Activated CD4-positive, alpha-beta T cell treated with anti-CD3 and anti-CD28 coated beads, Interleukin-2, amount 50 U/mL, for 24 hours (primary cell): ENCODE data around the gene TTYH3.

ENCODE experiments used
- DNase-seq, 2 donors: peaks; one replicate each; pipeline ENCODE4 v3.0.0-alpha.2; 2020; ENCODE audit warnings: low read depth in 1 of 2, low spot score in 1 of 2

TTYH3 gene

GRCh38 chr7:2701832-2702593 lies 70.2 kb downstream of the TTYH3 start:
- no peak for DNase-seq

- no peak for DNase-seq
These were observed 70.8 kb downstream of the TTYH3 start for GRCh38 chr7:2702594-2702957.

GRCh38 chr7:2705371-2706096 lies 73.7 kb downstream of the TTYH3 start:
- DNase-seq, result no peak

GRCh38 chr7:2706685-2707126 lies 74.9 kb downstream of the TTYH3 start:
- DNase-seq, result no peak

- DNase-seq, result no peak
These were observed 75.7 kb downstream of the TTYH3 start for GRCh38 chr7:2707481-2707880.

- DNase-seq, result no peak
These were observed 76.3 kb downstream of the TTYH3 start for GRCh38 chr7:2708041-2708440.

- no peak for DNase-seq
These were observed 76.9 kb downstream of the TTYH3 start for GRCh38 chr7:2708547-2709310.

GRCh38 chr7:2709553-2710285 lies 77.9 kb downstream of the TTYH3 start:
- DNase-seq, result peak; percentile 52 to 65

- DNase-seq, result peak in 1 of 2 donors; percentile 37
These were observed 78.5 kb downstream of the TTYH3 start for GRCh38 chr7:2710286-2710655.

GRCh38 chr7:2710901-2711551 lies 79.2 kb downstream of the TTYH3 start:
- DNase-seq, result no peak

- DNase-seq, result no peak
These were observed 80.3 kb downstream of the TTYH3 start for GRCh38 chr7:2711895-2712675.

- DNase-seq, result no peak
These were observed 81.6 kb downstream of the TTYH3 start for GRCh38 chr7:2713370-2713769.

- no peak for DNase-seq
These were observed 82.2 kb downstream of the TTYH3 start for GRCh38 chr7:2713978-2714377.
